SH-SY5Y (cell line): ENCODE measurements around the gene BPIFB3.

Experiments used
- GATA2 ChIP-seq: IDR thresholded peaks from 2 replicates; pipeline ENCODE4 v1.6.1; 2011; ENCODE audit warnings: mild to moderate bottlenecking, low read depth, low read length
- GATA3 ChIP-seq: IDR thresholded peaks from 2 replicates; pipeline ENCODE4 v1.6.1; 2011; ENCODE audit warnings: low read depth, mild to moderate bottlenecking, low read length, moderate library complexity

- TF ChIP-seq GATA2, result no peak
- TF ChIP-seq GATA3, result no peak
These were observed 47.6 kb upstream of the BPIFB3 start for GRCh38 chr20:33005908-33006775.
